Measurements from ENCODE around the gene XPC. TPM values are rescaled to one million over a fixed set of nuclear protein-coding genes. Genes with fewer than 3 reads are reported as not detected.

Gene XPC
- total RNA-seq, 2 experiments from 2014 or later = 39.0 to 39.8 TPM

GRCh38 chr3:14137004-14137403, 41.4 kb downstream of the XPC start:
- intact Hi-C loops (cut with micrococcal nuclease) = no loop called here
- H3K36me3 Mint-ChIP-seq (ENCODE audit: low read depth) = peaks cover 15% of the 10 kb centered on the region
- H3K4me3 Mint-ChIP-seq = no peak overlapping the region
- peaks cover 17% of the 10 kb centered on the region for H3K4me1 Mint-ChIP-seq (ENCODE audit: low read depth)
- no peak for DNase-seq
- H3K27me3 Mint-ChIP-seq (ENCODE audit: low read depth) = no peaks in the 10 kb centered on the region
- CTCF ChIA-PET = interaction anchor here (1.5 kb wide), 1 partner anchor 12 kb away, joined by 4 read pairs; the partner anchor contains the start of genes CHCHD4 and TMEM43
- no peak overlapping the region for H3K27ac Mint-ChIP-seq
- no peaks in the 10 kb centered on the region for H3K9me3 Mint-ChIP-seq

DNA sequence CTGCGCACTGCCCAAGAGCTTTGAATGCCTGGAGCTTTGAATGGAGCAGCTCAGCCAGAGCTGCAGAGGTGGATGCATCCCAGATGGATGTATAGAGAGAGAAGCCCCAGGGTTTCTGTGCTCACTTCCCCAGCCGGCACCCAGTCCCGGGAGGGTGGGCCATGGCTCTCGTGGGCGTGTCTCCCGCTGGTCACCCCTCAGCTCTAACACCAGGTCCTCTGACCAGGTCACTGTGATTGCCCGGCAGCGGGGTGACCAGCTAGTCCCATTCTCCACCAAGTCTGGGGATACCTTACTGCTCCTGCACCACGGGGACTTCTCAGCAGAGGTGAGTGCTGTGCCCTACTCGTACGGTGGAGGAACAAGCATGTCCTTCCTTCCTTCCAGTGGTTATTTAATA, 42.8 kb downstream of the XPC start:
- H3K27ac Mint-ChIP-seq = no peak overlapping the region
- H3K4me1 Mint-ChIP-seq (ENCODE audit: low read depth) = peaks cover 4% of the 10 kb centered on the region
- CTCF ChIA-PET = no interaction called here
- H3K4me3 Mint-ChIP-seq = no peak overlapping the region
- intact Hi-C loops (cut with micrococcal nuclease) = no loop called here
- no peaks in the 10 kb centered on the region for H3K27me3 Mint-ChIP-seq (ENCODE audit: low read depth)
- no peaks in the 10 kb centered on the region for H3K9me3 Mint-ChIP-seq
- DNase-seq = no peak
- H3K36me3 Mint-ChIP-seq (ENCODE audit: low read depth) = peaks cover 19% of the 10 kb centered on the region

DNA sequence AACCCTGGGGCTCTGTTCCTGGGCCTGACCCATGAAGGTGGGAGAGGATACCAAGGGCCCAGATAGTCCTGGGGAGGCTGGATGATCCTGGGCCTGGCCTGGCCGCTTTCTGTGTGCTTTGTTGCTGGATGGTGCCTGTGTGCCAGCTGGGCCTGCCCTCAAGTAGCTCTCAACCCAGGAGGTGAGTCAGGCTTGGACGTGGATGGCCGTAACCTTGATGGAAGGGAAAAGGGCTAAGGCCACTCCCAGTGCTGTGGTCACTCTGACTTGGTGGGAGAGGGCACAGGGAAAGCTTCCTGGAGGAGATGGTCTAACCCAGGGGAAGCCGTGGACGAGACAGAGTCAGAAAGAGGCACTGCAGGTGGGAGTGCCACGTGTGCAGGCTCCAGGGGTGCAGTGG, 44.1 kb downstream of the XPC start:
- intact Hi-C loops (cut with micrococcal nuclease) = no loop called here
- Mint-ChIP-seq H3K27me3 (ENCODE audit: low read depth) (no peaks in the 10 kb centered on the region), H3K4me1 (ENCODE audit: low read depth) (no peaks in the 10 kb centered on the region), H3K27ac (no peak overlapping the region), H3K9me3 (no peaks in the 10 kb centered on the region), H3K4me3 (no peak overlapping the region), H3K36me3 (ENCODE audit: low read depth) (peaks cover 22% of the 10 kb centered on the region)
- no peak for DNase-seq
- CTCF ChIA-PET = no interaction called here

- no peak for DNase-seq
- Mint-ChIP-seq H3K27me3 (ENCODE audit: low read depth) (no peaks in the 10 kb centered on the region), H3K36me3 (ENCODE audit: low read depth) (peaks cover 24% of the 10 kb centered on the region), H3K4me3 (no peak overlapping the region), H3K9me3 (no peaks in the 10 kb centered on the region), H3K4me1 (ENCODE audit: low read depth) (peaks cover 2% of the 10 kb centered on the region), H3K27ac (no peak overlapping the region)
- CTCF ChIA-PET = no interaction called here
- intact Hi-C loops (cut with micrococcal nuclease) = no loop called here
Measured at GRCh38 chr3:14133876-14134275, 44.5 kb downstream of the XPC start.

GRCh38 chr3:14133188-14133800, 45.1 kb downstream of the XPC start:
- no peaks in the 10 kb centered on the region for H3K27me3 Mint-ChIP-seq (ENCODE audit: low read depth)
- peaks cover 28% of the 10 kb centered on the region for H3K36me3 Mint-ChIP-seq (ENCODE audit: low read depth)
- DNase-seq = no peak
- no peak overlapping the region for H3K27ac Mint-ChIP-seq
- intact Hi-C loops (cut with micrococcal nuclease) = no loop called here
- H3K9me3 Mint-ChIP-seq = no peaks in the 10 kb centered on the region
- CTCF ChIA-PET = no interaction called here
- H3K4me3 Mint-ChIP-seq = no peak overlapping the region
- peaks cover 4% of the 10 kb centered on the region for H3K4me1 Mint-ChIP-seq (ENCODE audit: low read depth)

- Mint-ChIP-seq H3K4me3 (no peak overlapping the region), H3K27me3 (ENCODE audit: low read depth) (no peaks in the 10 kb centered on the region), H3K27ac (no peak overlapping the region), H3K36me3 (ENCODE audit: low read depth) (peaks cover 31% of the 10 kb centered on the region), H3K9me3 (no peaks in the 10 kb centered on the region), H3K4me1 (ENCODE audit: low read depth) (peaks cover 9% of the 10 kb centered on the region)
- DNase-seq = no peak
- CTCF ChIA-PET = no interaction called here
- intact Hi-C loops (cut with micrococcal nuclease) = no loop called here
Measured at GRCh38 chr3:14132689-14133088, 45.7 kb downstream of the XPC start.

- DNase-seq = no peak
- CTCF ChIA-PET = no interaction called here
- peaks cover 13% of the 10 kb centered on the region for H3K4me1 Mint-ChIP-seq (ENCODE audit: low read depth)
- H3K4me3 Mint-ChIP-seq = no peak overlapping the region
- intact Hi-C loops (cut with micrococcal nuclease) = no loop called here
- no peaks in the 10 kb centered on the region for H3K27me3 Mint-ChIP-seq (ENCODE audit: low read depth)
- peaks cover 31% of the 10 kb centered on the region for H3K36me3 Mint-ChIP-seq (ENCODE audit: low read depth)
- no peaks in the 10 kb centered on the region for H3K9me3 Mint-ChIP-seq
- no peak overlapping the region for H3K27ac Mint-ChIP-seq
Measured at GRCh38 chr3:14132120-14132519, 46.3 kb downstream of the XPC start.

DNA sequence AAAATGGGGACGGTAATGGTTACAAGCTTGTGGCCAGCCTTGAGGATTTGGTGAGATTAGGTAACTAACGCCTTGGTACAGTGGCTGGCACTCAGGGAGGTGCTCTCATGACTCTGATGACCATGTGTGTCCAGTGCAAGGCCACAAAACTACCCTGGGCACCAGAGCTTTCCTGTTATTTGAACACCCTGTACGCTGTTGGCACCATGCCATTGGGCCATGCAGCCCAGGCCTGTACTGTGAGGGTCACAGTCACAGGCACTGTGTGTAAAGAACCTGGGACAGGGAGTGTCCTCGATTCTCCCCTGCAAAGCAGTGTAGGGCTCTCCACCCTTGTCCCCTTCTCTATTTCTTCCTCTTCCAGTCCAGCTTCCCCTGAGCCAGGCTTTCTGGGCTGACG, 47.3 kb downstream of the XPC start:
- Mint-ChIP-seq H3K4me3 (no peak overlapping the region), H3K4me1 (ENCODE audit: low read depth) (peaks cover 23% of the 10 kb centered on the region), H3K36me3 (ENCODE audit: low read depth) (peaks cover 31% of the 10 kb centered on the region), H3K27ac (no peak overlapping the region), H3K27me3 (ENCODE audit: low read depth) (no peaks in the 10 kb centered on the region), H3K9me3 (no peaks in the 10 kb centered on the region)
- intact Hi-C loops (cut with micrococcal nuclease) = no loop called here
- DNase-seq = no peak
- CTCF ChIA-PET = no interaction called here

DNA sequence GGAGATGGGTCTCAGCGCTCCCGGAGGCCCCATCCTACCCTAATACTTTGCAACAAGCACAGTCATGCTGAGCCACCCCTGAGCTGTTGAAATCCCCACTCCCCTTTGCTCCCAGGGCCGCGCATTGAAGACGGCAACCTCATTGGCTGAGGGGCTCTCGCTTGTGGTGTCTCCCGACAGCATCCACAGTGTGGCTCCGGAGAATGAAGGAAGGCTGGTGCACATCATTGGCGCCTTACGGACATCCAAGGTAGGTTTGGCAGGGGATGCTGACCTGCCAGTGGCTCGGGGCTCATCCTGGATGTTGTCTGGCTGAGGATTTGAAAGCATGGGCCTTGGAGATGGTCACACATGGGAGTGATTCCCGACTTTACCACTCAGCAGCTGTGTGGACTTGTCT, 47.7 kb downstream of the XPC start:
- Mint-ChIP-seq H3K36me3 (ENCODE audit: low read depth) (peaks cover 29% of the 10 kb centered on the region), H3K4me3 (no peak overlapping the region), H3K27me3 (ENCODE audit: low read depth) (no peaks in the 10 kb centered on the region), H3K27ac (no peak overlapping the region), H3K9me3 (no peaks in the 10 kb centered on the region), H3K4me1 (ENCODE audit: low read depth) (peaks cover 27% of the 10 kb centered on the region)
- CTCF ChIA-PET = no interaction called here
- DNase-seq = no peak
- intact Hi-C loops (cut with micrococcal nuclease) = no loop called here

GRCh38 chr3:14130230-14130629, 48.2 kb downstream of the XPC start:
- DNase-seq = no peak
- intact Hi-C loops (cut with micrococcal nuclease) = no loop called here
- peaks cover 29% of the 10 kb centered on the region for H3K36me3 Mint-ChIP-seq (ENCODE audit: low read depth)
- no peak overlapping the region for H3K27ac Mint-ChIP-seq
- peaks cover 28% of the 10 kb centered on the region for H3K4me1 Mint-ChIP-seq (ENCODE audit: low read depth)
- CTCF ChIA-PET = no interaction called here
- H3K9me3 Mint-ChIP-seq = no peaks in the 10 kb centered on the region
- no peak overlapping the region for H3K4me3 Mint-ChIP-seq
- H3K27me3 Mint-ChIP-seq (ENCODE audit: low read depth) = no peaks in the 10 kb centered on the region

GRCh38 chr3:14129296-14129695, 49.1 kb downstream of the XPC start:
- Mint-ChIP-seq H3K4me3 (no peak overlapping the region), H3K36me3 (ENCODE audit: low read depth) (peaks cover 29% of the 10 kb centered on the region), H3K27ac (no peak overlapping the region), H3K27me3 (ENCODE audit: low read depth) (no peaks in the 10 kb centered on the region), H3K9me3 (no peaks in the 10 kb centered on the region), H3K4me1 (ENCODE audit: low read depth) (peaks cover 28% of the 10 kb centered on the region)
- intact Hi-C loops (cut with micrococcal nuclease) = loop anchor here (10.0 kb wide), 2 partner anchors 474 to 654 kb away; no protein-coding TSS in a partner anchor
- DNase-seq = no peak
- CTCF ChIA-PET = no interaction called here

DNA sequence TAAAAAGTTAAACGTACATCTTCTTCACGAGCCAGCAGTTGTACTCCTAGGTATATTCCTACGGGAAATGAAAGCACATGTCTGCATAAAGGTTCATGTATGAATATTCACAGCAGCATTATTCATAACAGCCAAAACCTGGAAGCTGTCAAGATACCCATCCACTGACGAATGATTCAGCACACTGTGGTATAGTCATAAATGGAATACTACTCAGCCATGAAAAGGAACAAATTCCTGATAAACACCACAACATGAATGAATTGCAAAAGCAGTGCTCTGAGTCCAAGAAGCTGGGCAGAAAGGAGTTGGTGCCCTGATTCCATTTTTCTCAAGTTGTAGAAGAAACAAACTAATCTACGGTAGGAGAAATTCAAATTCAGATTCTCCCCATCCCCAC, 49.7 kb downstream of the XPC start:
- no peaks in the 10 kb centered on the region for H3K9me3 Mint-ChIP-seq
- H3K27ac Mint-ChIP-seq = no peak overlapping the region
- no peaks in the 10 kb centered on the region for H3K27me3 Mint-ChIP-seq (ENCODE audit: low read depth)
- peaks cover 30% of the 10 kb centered on the region for H3K4me1 Mint-ChIP-seq (ENCODE audit: low read depth)
- CTCF ChIA-PET = no interaction called here
- H3K4me3 Mint-ChIP-seq = no peak overlapping the region
- DNase-seq = no peak
- peaks cover 32% of the 10 kb centered on the region for H3K36me3 Mint-ChIP-seq (ENCODE audit: low read depth)
- intact Hi-C loops (cut with micrococcal nuclease) = loop anchor here (10.0 kb wide), 2 partner anchors 474 to 654 kb away; no protein-coding TSS in a partner anchor

GRCh38 chr3:14127516-14128161, 50.8 kb downstream of the XPC start:
- CTCF ChIA-PET = no interaction called here
- intact Hi-C loops (cut with micrococcal nuclease) = loop anchor here (10.0 kb wide), 2 partner anchors 473 to 653 kb away; no protein-coding TSS in a partner anchor
- Mint-ChIP-seq H3K9me3 (no peaks in the 10 kb centered on the region), H3K36me3 (ENCODE audit: low read depth) (peaks cover 33% of the 10 kb centered on the region), H3K4me1 (ENCODE audit: low read depth) (peaks cover 39% of the 10 kb centered on the region), H3K27me3 (ENCODE audit: low read depth) (no peaks in the 10 kb centered on the region), H3K4me3 (no peak overlapping the region), H3K27ac (no peak overlapping the region)
- DNase-seq = no peak

All from activated naive CD4-positive, alpha-beta T cell treated with anti-CD3 and anti-CD28 coated beads for 36 hours (primary cell).